OCI-LY1 (cell line): ENCODE results near the gene KRTAP9-8.
"Not testable (repeated sequence)": the region's sequence is repeated elsewhere in the genome, so short reads cannot be mapped to it uniquely, and the experiment has no call there.

ENCODE experiments used
- H2AFZ ChIP-seq: fragments of 200-600 bp; sonication (generic), shearing (Covaris generic); 2 replicates; pipeline ENCODE4 v1.6.0; 2014; ENCODE audit warnings: antibody characterized with exemption, mild to moderate bottlenecking, low read length
- H3F3A ChIP-seq: fragments of 200-600 bp; sonication (generic), shearing (Covaris generic); 2 replicates; pipeline ENCODE4 v1.6.0; 2014; ENCODE audit warnings: mild to moderate bottlenecking, antibody characterized with exemption, low read length, moderate library complexity; ENCODE audit not compliant: insufficient read depth
- H3K27ac ChIP-seq: fragments of 200-600 bp; sonication (generic); 2 replicates; pipeline ENCODE4 v1.5.1; 2014; ENCODE audit warnings: low read length, mixed run types, mild to moderate bottlenecking, low read depth; ENCODE audit not compliant: poor library complexity, severe bottlenecking
- H3K27me3 ChIP-seq: fragments of 200-600 bp; sonication (generic); 2 replicates; pipeline ENCODE4 v1.6.0; 2014; ENCODE audit warnings: antibody characterized with exemption, mild to moderate bottlenecking, low read length, moderate library complexity; ENCODE audit not compliant: insufficient read depth
- H3K36me3 ChIP-seq: fragments of 200-600 bp; sonication (generic); 2 replicates; pipeline ENCODE4 v1.6.1; 2014; ENCODE audit warnings: mild to moderate bottlenecking, antibody characterized with exemption, low read length, moderate library complexity, mixed read lengths; ENCODE audit not compliant: insufficient read depth
- H3K4me1 ChIP-seq: fragments of 200-600 bp; sonication (generic); 2 replicates; pipeline ENCODE4 v1.5.1; 2014; ENCODE audit warnings: mild to moderate bottlenecking, low read length, moderate library complexity; ENCODE audit not compliant: insufficient read depth, severe bottlenecking
- H3K4me2 ChIP-seq: fragments of 200-600 bp; sonication (generic), shearing (Covaris generic); 2 replicates; pipeline ENCODE4 v1.6.1; 2014; ENCODE audit warnings: low read length
- H3K4me3 ChIP-seq: fragments of 200-600 bp; sonication (generic); 2 replicates; pipeline ENCODE4 v1.5.1; 2014; ENCODE audit warnings: low read length, low read depth, mild to moderate bottlenecking, mixed read lengths; ENCODE audit not compliant: poor library complexity, severe bottlenecking
- H3K79me2 ChIP-seq: fragments of 200-600 bp; shearing (Covaris generic); 2 replicates; pipeline ENCODE4 v1.6.1; 2016; ENCODE audit warnings: mixed run types, low read length, mixed read lengths; ENCODE audit not compliant: insufficient read depth
- H3K9ac ChIP-seq: fragments of 200-600 bp; sonication (generic), shearing (Covaris generic); 2 replicates; pipeline ENCODE4 v1.6.1; 2014; ENCODE audit warnings: mild to moderate bottlenecking, low read length, mixed read lengths
- H3K9me2 ChIP-seq: fragments of 200-600 bp; sonication (generic), shearing (Covaris generic); 2 replicates; pipeline ENCODE4 v1.6.1; 2014; ENCODE audit warnings: low read depth, mild to moderate bottlenecking, low read length, mixed read lengths
- H3K9me3 ChIP-seq: fragments of 200-600 bp; shearing (Covaris generic); 2 replicates; pipeline ENCODE4 v1.6.1; 2014; ENCODE audit warnings: low read length, mixed read lengths
- H4K20me1 ChIP-seq: fragments of 200-600 bp; sonication (generic), shearing (Covaris generic); 2 replicates; pipeline ENCODE4 v1.6.0; 2016; ENCODE audit warnings: mild to moderate bottlenecking, low read length; ENCODE audit not compliant: insufficient read depth
- EZH2 ChIP-seq: fragments of 200-600 bp; sonication (generic), shearing (Covaris generic); IDR thresholded peaks from 2 replicates; pipeline ENCODE4 v1.8.0; 2017; ENCODE audit warnings: borderline replicate concordance, mixed run types, mild to moderate bottlenecking, antibody characterized with exemption, low read length, moderate library complexity, mixed read lengths
- TF ChIP-seq, protein P1 (sequence below): fragments of 200-600 bp; sonication (generic), shearing (Covaris generic); IDR thresholded peaks from 2 replicates; pipeline ENCODE4 v1.5.1; 2017; ENCODE audit warnings: mild to moderate bottlenecking, antibody characterized with exemption, low read length, moderate library complexity, mixed read lengths

The KRTAP9-8 gene

DNA sequence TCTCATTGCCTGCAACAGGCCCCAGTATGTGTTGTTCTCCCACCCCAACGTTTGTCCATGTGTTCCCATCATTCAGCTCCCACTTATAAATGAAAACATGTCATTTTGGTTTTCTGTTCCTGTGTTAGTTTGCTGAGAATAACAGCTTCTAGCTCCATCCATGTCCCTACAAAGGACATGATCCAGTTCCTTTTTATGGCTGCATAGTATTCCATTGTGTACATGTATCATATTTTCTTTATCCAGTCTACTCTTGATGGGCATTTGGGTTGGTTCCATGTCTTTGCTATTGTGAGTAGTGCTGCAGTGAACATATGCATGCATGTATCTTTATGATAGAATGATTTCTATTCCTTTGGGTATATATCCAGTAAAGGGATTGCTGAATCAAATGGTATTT lies 22.1 kb upstream of the KRTAP9-8 start:
- Histone ChIP-seq H3K9ac (no peak overlapping the region), H3K27ac (no peak overlapping the region), H3K4me1 (no peaks in the 10 kb centered on the region), H4K20me1 (no peaks in the 10 kb centered on the region), H2AFZ (no peak overlapping the region), H3K9me2 (no peaks in the 10 kb centered on the region), H3K79me2 (no peaks in the 10 kb centered on the region), H3K4me2 (no peak overlapping the region), H3K9me3 (no peaks in the 10 kb centered on the region), H3F3A (no peaks in the 10 kb centered on the region), H3K36me3 (no peaks in the 10 kb centered on the region), H3K27me3 (no peaks in the 10 kb centered on the region), H3K4me3 (no peak overlapping the region)
- TF ChIP-seq, protein P1, sequence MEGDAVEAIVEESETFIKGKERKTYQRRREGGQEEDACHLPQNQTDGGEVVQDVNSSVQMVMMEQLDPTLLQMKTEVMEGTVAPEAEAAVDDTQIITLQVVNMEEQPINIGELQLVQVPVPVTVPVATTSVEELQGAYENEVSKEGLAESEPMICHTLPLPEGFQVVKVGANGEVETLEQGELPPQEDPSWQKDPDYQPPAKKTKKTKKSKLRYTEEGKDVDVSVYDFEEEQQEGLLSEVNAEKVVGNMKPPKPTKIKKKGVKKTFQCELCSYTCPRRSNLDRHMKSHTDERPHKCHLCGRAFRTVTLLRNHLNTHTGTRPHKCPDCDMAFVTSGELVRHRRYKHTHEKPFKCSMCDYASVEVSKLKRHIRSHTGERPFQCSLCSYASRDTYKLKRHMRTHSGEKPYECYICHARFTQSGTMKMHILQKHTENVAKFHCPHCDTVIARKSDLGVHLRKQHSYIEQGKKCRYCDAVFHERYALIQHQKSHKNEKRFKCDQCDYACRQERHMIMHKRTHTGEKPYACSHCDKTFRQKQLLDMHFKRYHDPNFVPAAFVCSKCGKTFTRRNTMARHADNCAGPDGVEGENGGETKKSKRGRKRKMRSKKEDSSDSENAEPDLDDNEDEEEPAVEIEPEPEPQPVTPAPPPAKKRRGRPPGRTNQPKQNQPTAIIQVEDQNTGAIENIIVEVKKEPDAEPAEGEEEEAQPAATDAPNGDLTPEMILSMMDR: no peak
- TF ChIP-seq EZH2: no peak

DNA sequence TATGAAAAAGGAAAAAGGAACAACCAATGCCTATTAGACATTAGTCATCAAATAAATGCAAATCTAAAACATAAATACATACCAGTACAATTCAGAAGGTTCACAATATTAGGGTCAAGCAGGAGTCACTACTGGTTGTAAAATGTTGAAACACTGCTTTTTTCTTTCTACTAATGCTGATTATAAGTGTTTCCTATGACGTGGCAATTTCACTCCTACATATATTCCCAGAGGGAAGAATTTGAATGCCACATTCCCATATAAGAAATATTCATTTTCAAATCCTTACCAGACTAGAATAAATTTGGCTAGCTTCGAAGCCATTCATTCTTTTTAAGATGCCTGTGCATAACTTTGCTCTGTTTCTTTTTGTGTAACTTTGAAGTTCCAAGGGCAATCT lies 14.0 kb upstream of the KRTAP9-8 start:
- Histone ChIP-seq H3K79me2 (no peaks in the 10 kb centered on the region), H4K20me1 (no peaks in the 10 kb centered on the region), H3K27ac (no peak overlapping the region), H3K9me2 (no peaks in the 10 kb centered on the region), H3K9ac (no peak overlapping the region), H3K9me3 (no peaks in the 10 kb centered on the region), H3F3A (no peaks in the 10 kb centered on the region), H2AFZ (no peak overlapping the region), H3K4me3 (no peak overlapping the region), H3K4me1 (no peaks in the 10 kb centered on the region), H3K27me3 (no peaks in the 10 kb centered on the region), H3K4me2 (no peak overlapping the region), H3K36me3 (no peaks in the 10 kb centered on the region)
- TF ChIP-seq EZH2: no peak
- TF ChIP-seq, protein P1: no peak

DNA sequence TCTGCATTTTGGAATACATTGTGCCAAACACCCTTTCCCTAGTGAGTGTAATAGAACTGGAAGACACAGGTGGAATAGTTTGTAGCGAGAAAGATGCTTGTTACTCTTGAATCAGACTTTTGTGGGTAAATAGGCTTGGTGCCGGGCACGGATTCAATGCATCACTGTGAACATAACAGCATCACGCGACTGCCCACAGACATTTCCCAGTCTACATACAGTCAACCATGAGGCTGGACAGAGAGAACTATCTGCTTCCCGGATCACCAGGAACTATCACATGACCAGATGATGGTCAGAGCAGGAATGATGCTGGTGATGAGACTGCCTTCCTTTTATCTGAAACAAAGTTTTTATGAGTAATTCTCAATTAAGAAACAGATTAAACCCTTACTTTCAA lies 11.7 kb upstream of the KRTAP9-8 start:
- no peak overlapping the region for H3K9ac ChIP-seq
- no peak for TF ChIP-seq EZH2
- TF ChIP-seq, protein P1: no peak
- H3K4me3 ChIP-seq: no peak overlapping the region
- no peaks in the 10 kb centered on the region for H3K9me2 ChIP-seq
- H3K4me1 ChIP-seq: no peaks in the 10 kb centered on the region
- no peak overlapping the region for H3K4me2 ChIP-seq
- H2AFZ ChIP-seq: no peak overlapping the region
- no peak overlapping the region for H3K27ac ChIP-seq
- H3K27me3 ChIP-seq: no peaks in the 10 kb centered on the region
- H3K9me3 ChIP-seq: no peaks in the 10 kb centered on the region
- H4K20me1 ChIP-seq: no peaks in the 10 kb centered on the region
- no peaks in the 10 kb centered on the region for H3F3A ChIP-seq
- H3K79me2 ChIP-seq: no peaks in the 10 kb centered on the region
- H3K36me3 ChIP-seq: no peaks in the 10 kb centered on the region

DNA sequence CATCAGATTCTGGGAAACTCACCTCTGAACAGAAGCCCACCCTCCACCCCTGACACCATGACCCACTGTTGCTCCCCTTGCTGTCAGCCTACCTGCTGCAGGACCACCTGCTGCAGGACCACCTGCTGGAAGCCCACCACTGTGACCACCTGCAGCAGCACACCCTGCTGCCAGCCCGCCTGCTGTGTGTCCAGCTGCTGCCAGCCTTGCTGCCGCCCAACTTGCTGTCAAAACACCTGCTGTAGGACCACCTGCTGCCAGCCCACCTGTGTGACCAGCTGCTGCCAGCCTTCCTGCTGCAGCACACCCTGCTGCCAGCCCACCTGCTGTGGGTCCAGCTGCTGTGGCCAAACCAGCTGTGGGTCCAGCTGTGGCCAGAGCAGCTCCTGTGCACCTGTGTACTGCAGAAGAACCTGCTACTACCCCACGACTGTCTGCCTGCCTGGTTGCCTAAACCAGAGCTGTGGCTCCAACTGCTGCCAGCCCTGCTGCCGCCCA lies 11.2 kb upstream of the KRTAP9-8 start, which contains the start of gene KRTAP9-2:
Gene KRTAP9-2 (plus strand): TSS at position 51 of the 498 bp plus-strand sequence. CDS start 7 bp downstream, at position 58.
- not testable (repeated sequence) for H2AFZ ChIP-seq, H3K4me3 ChIP-seq, H3K4me2 ChIP-seq, H3K79me2 ChIP-seq, H4K20me1 ChIP-seq, H3F3A ChIP-seq, H3K27me3 ChIP-seq, H3K4me1 ChIP-seq, H3K9ac ChIP-seq, H3K36me3 ChIP-seq, H3K9me3 ChIP-seq, H3K27ac ChIP-seq, H3K9me2 ChIP-seq
